Stimulated activated CD4-positive, alpha-beta T cell treated with anti-CD3 and anti-CD28 coated beads, Interleukin-12 subunit alpha, Interleukin-12 subunit beta, amount 100 ng/mL, for 4 hours (primary cell): ENCODE measurements around the gene GAGE12H.
"Not testable (repeated sequence)": the region's sequence is repeated elsewhere in the genome, so short reads cannot be mapped to it uniquely, and the experiment has no call there.

ENCODE experiments used
- DNase-seq: peaks from one replicate; pipeline ENCODE4 v3.0.0-alpha.2; 2020

Gene GAGE12H

GRCh38 chrX:49579649-49580048 is at the start of gene GAGE12H:
TSS of gene GAGE12H (plus strand) at chrX:49579949. CDS start at chrX:49581104, 1,155 bp downstream.
- not testable (repeated sequence) for DNase-seq

GRCh38 chrX:49531877-49532276 is 47.9 kb upstream of the GAGE12H start, which contains the start of gene GAGE12C:
TSS of gene GAGE12C (plus strand) at chrX:49532177. CDS start at chrX:49533332, 1,155 bp downstream.
- not testable (repeated sequence) for DNase-seq

- not testable (repeated sequence) for DNase-seq
Observed at GRCh38 chrX:49541433-49541832, 38.3 kb upstream of the GAGE12H start, which contains the start of gene GAGE12D. TSS of gene GAGE12D (plus strand) at chrX:49541733. CDS start at chrX:49542888, 1,155 bp downstream.

GRCh38 chrX:49550989-49551388 is 28.8 kb upstream of the GAGE12H start, which contains the start of gene GAGE12E:
TSS of gene GAGE12E (plus strand) at chrX:49551289. CDS start at chrX:49552444, 1,155 bp downstream.
- not testable (repeated sequence) for DNase-seq

GRCh38 chrX:49560542-49560941 is 19.2 kb upstream of the GAGE12H start, which contains the start of gene GAGE12F:
TSS of gene GAGE12F (plus strand) at chrX:49560842. CDS start at chrX:49561997, 1,155 bp downstream.
- DNase-seq: not testable (repeated sequence)

- not testable (repeated sequence) for DNase-seq
Observed at GRCh38 chrX:49568728-49569127, 11.0 kb upstream of the GAGE12H start.

- not testable (repeated sequence) for DNase-seq
Observed at GRCh38 chrX:49569152-49569551, 10.6 kb upstream of the GAGE12H start.

GRCh38 chrX:49570100-49570499 is 9.6 kb upstream of the GAGE12H start, which contains the start of gene GAGE12G:
TSS of gene GAGE12G (plus strand) at chrX:49570400. CDS start at chrX:49571555, 1,155 bp downstream.
- DNase-seq: not testable (repeated sequence)

- not testable (repeated sequence) for DNase-seq
Observed at GRCh38 chrX:49589196-49589595, 9.4 kb downstream of the GAGE12H start, which contains the start of gene GAGE2A. TSS of gene GAGE2A (plus strand) at chrX:49589496. CDS start at chrX:49590651, 1,155 bp downstream.

- DNase-seq: not testable (repeated sequence)
Observed at GRCh38 chrX:49589769-49590478, 10.2 kb downstream of the GAGE12H start.

- DNase-seq: not testable (repeated sequence)
Observed at GRCh38 chrX:49590488-49590887, 10.7 kb downstream of the GAGE12H start.

GRCh38 chrX:49598720-49599119 is 19.0 kb downstream of the GAGE12H start, which contains the start of gene GAGE1:
TSS of gene GAGE1 (plus strand) at chrX:49599020. CDS start at chrX:49600175, 1,155 bp downstream.
- not testable (repeated sequence) for DNase-seq

- DNase-seq: no peak
Observed at GRCh38 chrX:49610718-49611310, 31.1 kb downstream of the GAGE12H start.

GRCh38 chrX:49618574-49618973 is 38.8 kb downstream of the GAGE12H start:
- DNase-seq: no peak

GRCh38 chrX:49627086-49627777 is 47.5 kb downstream of the GAGE12H start:
- DNase-seq: no peak
